Stimulated activated CD8-positive, alpha-beta memory T cell treated with anti-CD3 and anti-CD28 coated beads, Interleukin-2, amount 100 ng/mL, for 48 hours (primary cell): Measurements from ENCODE around the gene JADE2.

Experiments
- DNase-seq, 2 donors: peaks; one replicate each; pipeline ENCODE4 v3.0.0-alpha.2; 2020; ENCODE audit warnings: low read depth in 2 of 2

The JADE2 gene

GRCh38 chr5:134530301-134531077 is 5.0 kb downstream of the JADE2 start:
- no peak for DNase-seq

- no peak for DNase-seq
These were observed 7.8 kb downstream of the JADE2 start for GRCh38 chr5:134533115-134533815.

GRCh38 chr5:134534058-134534725 is 8.7 kb downstream of the JADE2 start:
- no peak for DNase-seq

- no peak for DNase-seq
These were observed 9.2 kb downstream of the JADE2 start for GRCh38 chr5:134534726-134535110.

GRCh38 chr5:134536876-134537275 is 11.4 kb downstream of the JADE2 start:
- no peak for DNase-seq

- no peak for DNase-seq
These were observed 11.8 kb downstream of the JADE2 start for GRCh38 chr5:134537297-134537696.

- no peak for DNase-seq
These were observed 12.8 kb downstream of the JADE2 start for GRCh38 chr5:134538296-134538695.

GRCh38 chr5:134539732-134540131 is 14.3 kb downstream of the JADE2 start:
- DNase-seq = no peak

- DNase-seq = no peak
These were observed 15.6 kb downstream of the JADE2 start for GRCh38 chr5:134540747-134541733.

- DNase-seq = no peak
These were observed 16.4 kb downstream of the JADE2 start for GRCh38 chr5:134541736-134542376.

GRCh38 chr5:134543820-134544614 is 18.5 kb downstream of the JADE2 start:
- peak in 1 of 2 donors; percentile 17 for DNase-seq

- no peak for DNase-seq
These were observed 19.8 kb downstream of the JADE2 start for GRCh38 chr5:134545070-134545868.

GRCh38 chr5:134547066-134547465 is 21.6 kb downstream of the JADE2 start:
- no peak for DNase-seq

- no peak for DNase-seq
These were observed 22.1 kb downstream of the JADE2 start for GRCh38 chr5:134547579-134547978.

- no peak for DNase-seq
These were observed 22.7 kb downstream of the JADE2 start for GRCh38 chr5:134547999-134548658.

GRCh38 chr5:134549714-134550113 is 24.2 kb downstream of the JADE2 start:
- no peak for DNase-seq

- DNase-seq = no peak
These were observed 25.1 kb downstream of the JADE2 start for GRCh38 chr5:134550271-134551214.

- DNase-seq = no peak
These were observed 26.4 kb downstream of the JADE2 start for GRCh38 chr5:134551901-134552300.
